Prostate gland (tissue), 2 donors: ENCODE measurements around the gene RFX2.

Experiments used
- POLR2A ChIP-seq: fragments of 450-650 bp; IDR thresholded peaks from one replicate; pipeline ENCODE4 v1.6.1; 2016; ENCODE audit warnings: antibody characterized with exemption, mild to moderate bottlenecking
- POLR2AphosphoS5 ChIP-seq: sonication (generic); formaldehyde crosslinking; IDR thresholded peaks from one replicate; pipeline ENCODE4 v1.6.1; 2017; ENCODE audit warnings: antibody characterized with exemption
- TF ChIP-seq, protein P1 (sequence below), 4 experiments: fragments of 200-600 bp in 2 of 4; fragments of 450-650 bp in 2 of 4; sonication (generic) in 2 of 4; IDR thresholded peaks; 1 replicate in 3 of 4; 2 replicates in 1 of 4; pipeline ENCODE4 v1.5.1; 2016 to 2019; ENCODE audit warnings: antibody characterized with exemption in 4 of 4, mild to moderate bottlenecking in 2 of 4, moderate library complexity in 2 of 4

DNA sequence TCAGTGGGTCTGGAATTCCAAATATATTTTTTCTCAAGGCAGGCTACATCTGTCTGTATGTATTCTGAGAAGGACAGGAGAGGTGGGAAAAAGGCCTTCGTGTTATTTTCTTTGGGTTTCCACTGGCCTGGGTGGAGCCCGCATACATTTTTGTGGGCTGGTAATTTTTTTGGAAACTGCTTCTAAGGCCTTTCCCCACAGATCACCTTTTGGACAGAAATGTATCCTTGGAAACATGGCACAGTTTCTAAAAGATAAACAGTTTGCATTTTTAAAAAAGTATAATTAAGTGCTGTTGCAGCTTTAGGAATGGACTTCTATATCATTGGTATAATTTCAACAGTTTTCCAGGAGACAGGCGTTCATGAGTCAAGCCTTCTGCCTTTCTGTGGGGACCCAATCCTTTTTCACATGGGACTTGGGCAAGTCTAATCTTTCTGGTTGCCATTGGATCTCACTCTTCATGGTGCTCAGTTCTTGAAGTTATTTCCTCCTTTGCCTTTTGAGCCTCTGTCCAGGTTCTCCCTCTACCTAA lies 8.9 kb downstream of the RFX2 start:
- TF ChIP-seq, protein P1, sequence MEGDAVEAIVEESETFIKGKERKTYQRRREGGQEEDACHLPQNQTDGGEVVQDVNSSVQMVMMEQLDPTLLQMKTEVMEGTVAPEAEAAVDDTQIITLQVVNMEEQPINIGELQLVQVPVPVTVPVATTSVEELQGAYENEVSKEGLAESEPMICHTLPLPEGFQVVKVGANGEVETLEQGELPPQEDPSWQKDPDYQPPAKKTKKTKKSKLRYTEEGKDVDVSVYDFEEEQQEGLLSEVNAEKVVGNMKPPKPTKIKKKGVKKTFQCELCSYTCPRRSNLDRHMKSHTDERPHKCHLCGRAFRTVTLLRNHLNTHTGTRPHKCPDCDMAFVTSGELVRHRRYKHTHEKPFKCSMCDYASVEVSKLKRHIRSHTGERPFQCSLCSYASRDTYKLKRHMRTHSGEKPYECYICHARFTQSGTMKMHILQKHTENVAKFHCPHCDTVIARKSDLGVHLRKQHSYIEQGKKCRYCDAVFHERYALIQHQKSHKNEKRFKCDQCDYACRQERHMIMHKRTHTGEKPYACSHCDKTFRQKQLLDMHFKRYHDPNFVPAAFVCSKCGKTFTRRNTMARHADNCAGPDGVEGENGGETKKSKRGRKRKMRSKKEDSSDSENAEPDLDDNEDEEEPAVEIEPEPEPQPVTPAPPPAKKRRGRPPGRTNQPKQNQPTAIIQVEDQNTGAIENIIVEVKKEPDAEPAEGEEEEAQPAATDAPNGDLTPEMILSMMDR (IDR thresholded peaks at IDR 0.05) = no peak
- TF ChIP-seq POLR2AphosphoS5 (no peak), POLR2A (no peak)
